ENCODE measurements around the gene EPHA4. TPM values are rescaled to one million over a fixed set of nuclear protein-coding genes. Genes with fewer than 3 reads are reported as not detected.

EPHA4 gene
- 0.84 and 4.3 TPM in 2 replicates for total RNA-seq

GRCh38 chr2:221572219-221572820, at the start of gene EPHA4:
EPHA4 (minus strand) TSS chr2:221572304; CDS start chr2:221572248, 56 bp downstream.

